M059J (cell line): ENCODE data around the gene C3orf20. TPM values are rescaled to one million over a fixed set of nuclear protein-coding genes. Genes with fewer than 3 reads are reported as not detected.
"Not testable (repeated sequence)": the region's sequence is repeated elsewhere in the genome, so short reads cannot be mapped to it uniquely, and the experiment has no call there.

Experiments used
- DNase-seq: peaks from one replicate; pipeline ENCODE4 v3.0.0-alpha.2; 2012; ENCODE audit warnings: low read depth
- total RNA-seq: library from RNA; depleted of rRNA; stranded (reverse); fragments of >200 nt; shearing (Covaris generic); gene quantifications from 2 replicates; pipeline ENCODE4 v1.2.3, GENCODE V29; 2014

C3orf20 gene
- total RNA-seq, 1 experiment from 2014 or later, result not detected

GRCh38 chr3:14700891-14701290 lies 25.9 kb downstream of the C3orf20 start:
- no peak for DNase-seq

DNA sequence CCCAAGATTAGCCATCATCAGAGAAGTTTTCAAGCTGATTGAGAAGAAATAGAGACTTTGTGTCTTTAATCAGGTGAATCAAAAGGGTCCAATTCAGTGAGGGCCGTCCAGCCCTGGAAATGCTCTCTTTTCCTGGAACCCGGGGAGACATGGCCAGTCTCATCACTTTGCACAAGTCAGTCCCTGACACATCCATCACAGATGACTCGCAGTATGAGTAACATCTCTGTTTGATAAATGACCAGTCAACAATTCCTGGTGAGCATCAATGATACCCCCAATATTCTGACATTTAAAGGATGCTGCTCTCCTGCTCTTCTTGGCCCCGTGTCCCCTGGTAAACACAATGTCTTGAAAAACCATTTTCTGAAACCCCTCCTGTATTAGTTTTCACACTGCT lies 26.7 kb downstream of the C3orf20 start:
- DNase-seq, result no peak

GRCh38 chr3:14703128-14703750 lies 28.3 kb downstream of the C3orf20 start:
- no peak for DNase-seq

DNA sequence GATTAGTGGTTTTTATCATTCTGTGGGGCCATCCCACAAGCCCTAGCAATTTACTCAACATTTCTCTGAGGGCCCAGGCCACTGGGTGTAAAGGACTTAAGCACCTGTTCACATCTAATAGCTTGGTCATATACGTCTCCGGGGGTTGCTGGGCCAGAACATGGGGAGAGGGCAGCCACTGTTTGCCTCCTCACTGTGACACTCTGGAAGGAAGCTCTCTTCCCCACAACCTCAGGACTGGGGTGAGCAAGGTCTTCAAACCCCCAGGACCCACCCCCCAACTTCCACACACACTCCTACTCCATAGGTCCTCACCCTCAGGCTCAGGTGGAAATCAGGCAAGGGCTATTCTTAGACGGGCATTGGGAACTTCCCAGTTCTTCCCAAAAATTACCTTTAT lies 28.9 kb downstream of the C3orf20 start:
- no peak for DNase-seq

DNA sequence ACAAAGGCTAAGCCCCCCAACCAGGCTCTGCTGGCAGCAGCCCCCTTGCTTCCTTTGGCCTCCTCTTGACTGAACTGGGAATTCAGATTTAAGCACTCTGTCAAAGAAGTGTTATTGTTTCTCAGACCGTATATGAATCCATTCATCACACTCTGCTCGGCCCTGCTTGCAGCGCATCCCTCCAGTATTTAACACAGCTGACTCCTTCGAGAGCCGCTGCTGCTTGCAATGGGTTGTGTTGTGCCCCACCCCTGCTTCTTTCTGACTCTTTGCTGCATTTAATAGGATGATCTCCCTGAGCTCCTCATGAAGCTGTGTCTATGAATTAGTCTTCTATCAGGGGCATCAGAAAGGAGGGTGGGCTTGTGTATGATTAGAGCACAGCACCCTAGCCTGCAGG lies 31.2 kb downstream of the C3orf20 start:
- no peak for DNase-seq

- peak; percentile 34 for DNase-seq
Observed at GRCh38 chr3:14716591-14716990, 41.6 kb downstream of the C3orf20 start.

DNA sequence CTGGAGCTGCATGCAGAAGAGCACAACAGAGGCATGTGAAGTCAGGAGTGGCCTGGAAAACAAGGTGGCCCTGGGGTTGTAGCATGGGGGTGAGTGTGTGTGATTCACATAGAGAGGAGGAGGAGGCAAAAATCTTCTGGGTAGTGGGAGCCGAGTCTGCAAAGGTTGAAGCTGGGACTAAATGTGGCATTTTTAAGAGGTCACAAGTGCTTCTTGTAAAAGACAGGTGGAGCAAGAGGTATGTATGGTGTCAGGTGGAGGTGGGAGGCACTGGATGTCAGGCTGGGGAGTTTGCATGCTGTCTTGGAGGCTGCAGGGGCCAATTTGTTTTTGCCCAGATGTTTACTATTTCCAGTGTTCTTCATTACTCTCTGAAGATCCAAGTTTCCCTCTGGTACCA lies 42.4 kb downstream of the C3orf20 start:
- no peak for DNase-seq

GRCh38 chr3:14718539-14718938 lies 43.6 kb downstream of the C3orf20 start:
- DNase-seq, result no peak

DNA sequence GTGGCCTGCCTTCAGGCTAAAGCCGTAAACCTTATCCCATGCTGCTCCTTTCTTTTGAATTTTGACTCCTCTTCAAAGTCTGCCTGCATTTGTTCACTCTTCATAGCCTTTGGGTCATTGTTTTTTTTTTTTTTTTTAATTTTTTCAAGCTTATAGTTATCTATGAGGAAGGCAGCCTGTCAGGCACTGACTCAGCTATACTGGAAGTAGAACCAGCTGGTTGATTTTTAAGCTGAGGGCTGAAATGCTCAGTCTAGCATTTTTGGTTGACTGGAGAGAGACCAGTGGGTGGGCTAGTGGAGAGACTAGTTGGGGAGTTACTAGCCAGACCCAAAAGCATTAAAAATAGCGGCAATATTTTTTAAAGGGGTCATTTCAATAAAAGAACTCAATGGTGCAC lies 44.1 kb downstream of the C3orf20 start:
- DNase-seq, result no peak

DNA sequence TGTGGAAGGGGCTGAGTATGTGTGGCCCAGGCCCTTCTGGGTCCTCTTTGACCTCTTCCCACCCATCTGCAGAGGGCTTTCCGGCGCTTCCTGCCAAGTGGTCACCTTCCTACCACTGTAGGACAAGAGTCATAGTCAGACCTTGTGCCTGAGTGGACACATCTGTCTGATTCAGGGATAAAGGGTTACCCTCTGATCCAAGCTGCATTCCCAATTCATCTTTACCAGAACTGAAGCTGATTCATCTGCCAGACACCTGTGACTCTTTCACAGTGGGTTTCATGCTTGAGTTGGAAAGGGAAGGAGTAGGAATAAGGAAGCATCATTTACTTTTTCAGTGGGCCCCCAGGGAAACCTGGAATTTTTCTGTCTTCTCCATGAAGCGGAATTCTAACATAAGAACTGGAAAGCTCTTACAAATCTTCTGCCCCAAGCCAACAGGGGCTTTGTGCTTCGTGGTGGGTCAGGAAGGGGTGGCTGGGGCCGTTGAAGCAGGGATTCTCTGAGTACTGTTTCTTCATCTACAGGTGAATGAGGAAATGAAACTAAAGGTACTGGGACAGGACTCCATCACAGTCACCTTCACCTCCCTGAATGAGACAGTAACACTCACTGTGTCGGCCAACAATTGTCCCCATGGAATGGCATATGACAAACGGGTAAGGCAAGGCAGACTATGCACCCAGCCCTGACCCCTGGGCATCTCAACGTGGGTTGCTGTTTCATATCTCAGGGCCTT lies 46.4 kb downstream of the C3orf20 start:
- no peak for DNase-seq

DNA sequence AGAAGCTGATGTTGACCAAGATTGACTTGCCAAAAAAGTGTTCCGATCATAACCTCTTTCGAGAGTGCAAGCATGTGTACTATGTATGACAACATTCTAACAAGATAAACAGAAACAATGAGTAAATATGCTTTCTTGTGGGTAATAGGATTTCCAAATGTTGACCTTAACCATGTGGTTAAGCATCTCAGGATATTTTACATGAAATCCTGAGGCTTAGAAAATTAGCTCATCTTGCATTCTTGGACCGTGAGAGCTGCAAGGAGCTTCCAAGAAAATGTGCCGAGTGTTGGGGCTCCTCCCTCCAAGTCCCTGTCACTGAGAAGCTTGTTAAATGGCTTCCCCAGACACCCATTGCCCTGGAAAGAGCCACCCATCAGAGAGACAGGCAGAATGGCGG lies 50.1 kb downstream of the C3orf20 start:
- DNase-seq, result peak; percentile 12

GRCh38 chr3:14725564-14726440 lies 50.9 kb downstream of the C3orf20 start:
- DNase-seq, result no peak

DNA sequence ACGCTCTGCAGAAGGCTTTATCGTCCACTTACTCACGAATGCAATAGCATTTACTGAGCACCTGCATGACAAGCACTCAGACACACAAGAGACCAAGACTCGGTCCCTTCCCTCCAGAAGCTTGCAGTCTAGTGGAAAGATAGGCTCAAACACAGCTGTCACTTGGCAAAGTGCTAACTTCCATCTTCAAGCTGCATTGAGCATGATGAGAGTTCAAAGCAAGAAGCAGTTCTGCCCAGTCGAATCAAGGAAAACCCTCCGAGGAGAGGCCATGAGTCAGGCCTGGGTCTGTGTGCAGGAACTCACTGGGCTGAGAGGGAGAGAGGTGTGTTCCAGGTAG lies 51.5 kb downstream of the C3orf20 start:
- no peak for DNase-seq

DNA sequence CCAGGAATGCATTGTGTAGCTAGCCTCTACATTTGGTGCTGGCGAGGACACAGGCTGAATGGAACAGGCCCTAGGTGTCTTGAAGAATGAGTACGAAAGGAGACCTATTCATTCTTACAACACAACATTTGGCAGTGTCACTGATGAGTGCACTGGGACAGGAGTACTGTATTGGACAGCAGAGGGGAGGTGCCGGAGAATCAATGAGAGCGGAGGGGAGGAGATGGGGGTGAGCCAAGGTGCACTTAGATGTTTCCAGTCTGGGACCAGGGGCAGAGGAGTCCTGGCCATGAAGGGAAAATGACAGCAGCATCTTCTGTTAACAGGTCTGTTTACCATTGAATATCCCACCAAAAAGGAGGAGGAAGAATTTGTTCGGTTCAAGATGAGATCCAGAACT lies 53.2 kb downstream of the C3orf20 start:
- DNase-seq, result no peak

GRCh38 chr3:14730703-14731382 lies 55.9 kb downstream of the C3orf20 start:
- DNase-seq, result no peak

GRCh38 chr3:14740983-14741382 lies 66.0 kb downstream of the C3orf20 start:
- DNase-seq, result no peak

DNA sequence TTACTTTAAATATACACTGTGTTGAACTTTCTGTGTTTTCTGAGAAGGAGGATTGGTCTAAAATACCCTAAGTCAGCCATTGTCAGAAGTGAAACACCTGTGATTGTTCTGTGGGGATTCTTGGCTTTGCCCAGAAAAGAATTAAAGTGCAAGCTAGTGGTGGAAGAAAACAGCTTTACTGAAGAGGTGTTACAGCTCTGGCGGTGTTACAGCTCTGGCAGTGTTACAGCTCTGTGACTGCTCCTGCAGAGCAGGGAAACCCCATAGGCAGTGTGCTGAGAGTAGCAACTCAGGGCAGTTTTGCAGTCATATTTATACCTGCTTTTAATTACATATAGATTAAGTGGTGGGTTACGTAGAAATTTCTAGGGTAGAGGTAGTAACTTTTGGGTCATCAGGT lies 66.6 kb downstream of the C3orf20 start:
- DNase-seq, result no peak

GRCh38 chr3:14744556-14744955 lies 69.6 kb downstream of the C3orf20 start:
- no peak for DNase-seq

DNA sequence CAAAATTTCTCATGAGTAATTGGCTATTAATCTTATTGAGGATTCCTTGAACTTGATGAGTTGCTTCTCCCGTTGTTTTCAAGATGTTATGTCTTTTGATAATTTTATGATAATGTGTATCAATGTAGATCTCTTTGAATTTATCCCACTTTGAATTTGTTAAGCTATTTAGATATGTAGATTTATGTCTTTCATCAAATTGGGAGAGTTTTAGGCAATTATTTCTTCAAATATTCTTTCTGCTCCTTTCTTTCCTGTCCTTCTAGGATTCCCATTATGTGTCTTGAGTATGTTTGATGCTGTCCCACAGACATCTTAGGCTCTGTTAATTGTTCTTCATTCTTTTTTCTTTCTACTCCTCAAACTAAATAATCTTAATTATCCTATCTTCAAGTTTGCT lies 75.7 kb downstream of the C3orf20 start:
- no peak for DNase-seq

- not testable (repeated sequence) for DNase-seq
Observed at GRCh38 chr3:14752979-14753378, 78.0 kb downstream of the C3orf20 start.

- no peak for DNase-seq
Observed at GRCh38 chr3:14757153-14757700, 82.3 kb downstream of the C3orf20 start.

GRCh38 chr3:14758297-14758696 lies 83.4 kb downstream of the C3orf20 start:
- DNase-seq, result no peak
